ENCODE measurements around the gene DNAJC19.
"Not testable (repeated sequence)": the region's sequence is repeated elsewhere in the genome, so short reads cannot be mapped to it uniquely, and the experiment has no call there.

Gene DNAJC19

GRCh38 chr3:181007262-181007661, 17.7 kb upstream of the DNAJC19 start:
- Histone ChIP-seq H3K27me3 (ENCODE audit: insufficient read depth, low read length) (no peaks in the 10 kb centered on the region), H3K4me3 (ENCODE audit: low read depth, low read length, poor library complexity, severe bottlenecking) (no peak overlapping the region), H3K4me1 (ENCODE audit: insufficient read depth, low read length, severe bottlenecking) (no peaks in the 10 kb centered on the region), H3K36me3 (ENCODE audit: insufficient read depth, low read length) (no peaks in the 10 kb centered on the region), H4K20me1 (ENCODE audit: insufficient read depth, low read length) (no peaks in the 10 kb centered on the region), H2AFZ (ENCODE audit: low read length) (no peak overlapping the region), H3K79me2 (ENCODE audit: insufficient read depth, low read length) (no peaks in the 10 kb centered on the region), H3K4me2 (ENCODE audit: low read length) (no peak overlapping the region), H3K9me3 (ENCODE audit: low read length) (no peaks in the 10 kb centered on the region), H3K9ac (ENCODE audit: low read length) (no peak overlapping the region), H3F3A (ENCODE audit: insufficient read depth, low read length) (no peaks in the 10 kb centered on the region), H3K27ac (ENCODE audit: low read depth, low read length, poor library complexity, severe bottlenecking) (no peak overlapping the region), H3K9me2 (ENCODE audit: low read depth, low read length) (no peaks in the 10 kb centered on the region)
- TF ChIP-seq EZH2 (IDR thresholded peaks at IDR 0.05; ENCODE audit: borderline replicate concordance, low read length): no peak
- TF ChIP-seq CTCF (IDR thresholded peaks at IDR 0.05; ENCODE audit: low read length): no peak

DNA sequence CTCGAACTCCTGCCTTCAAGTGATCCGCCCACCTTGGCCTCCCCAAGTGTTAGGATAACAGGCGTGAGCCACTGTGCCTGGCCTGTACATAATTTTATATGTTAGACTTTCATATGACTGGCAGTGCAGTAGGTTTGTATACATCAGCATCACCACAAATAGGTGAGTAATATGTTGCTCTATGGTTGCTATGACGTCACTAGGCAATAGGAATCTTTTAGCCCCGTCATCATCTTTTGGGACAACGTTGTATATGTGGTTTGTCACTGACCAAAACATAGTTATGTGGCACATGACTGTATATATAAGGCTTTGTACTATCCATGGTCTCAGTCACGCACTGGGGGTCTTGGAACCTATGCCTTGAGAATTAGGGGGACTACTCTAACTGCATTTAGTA, 17.0 kb upstream of the DNAJC19 start:
- TF ChIP-seq EZH2 (IDR thresholded peaks at IDR 0.05; ENCODE audit: borderline replicate concordance, low read length): no peak
- TF ChIP-seq CTCF (IDR thresholded peaks at IDR 0.05; ENCODE audit: low read length): no peak
- no peaks in the 10 kb centered on the region for H3K27me3 ChIP-seq (ENCODE audit: insufficient read depth, low read length)
- H4K20me1 ChIP-seq (ENCODE audit: insufficient read depth, low read length): no peaks in the 10 kb centered on the region
- no peaks in the 10 kb centered on the region for H3K4me1 ChIP-seq (ENCODE audit: insufficient read depth, low read length, severe bottlenecking)
- H3K27ac ChIP-seq (ENCODE audit: low read depth, low read length, poor library complexity, severe bottlenecking): no peak overlapping the region
- no peak overlapping the region for H3K9ac ChIP-seq (ENCODE audit: low read length)
- no peak overlapping the region for H3K4me3 ChIP-seq (ENCODE audit: low read depth, low read length, poor library complexity, severe bottlenecking)
- H3K4me2 ChIP-seq (ENCODE audit: low read length): no peak overlapping the region
- no peaks in the 10 kb centered on the region for H3K9me3 ChIP-seq (ENCODE audit: low read length)
- no peaks in the 10 kb centered on the region for H3K79me2 ChIP-seq (ENCODE audit: insufficient read depth, low read length)
- H2AFZ ChIP-seq (ENCODE audit: low read length): no peak overlapping the region
- no peaks in the 10 kb centered on the region for H3K9me2 ChIP-seq (ENCODE audit: low read depth, low read length)
- H3F3A ChIP-seq (ENCODE audit: insufficient read depth, low read length): no peaks in the 10 kb centered on the region
- no peaks in the 10 kb centered on the region for H3K36me3 ChIP-seq (ENCODE audit: insufficient read depth, low read length)

- H3K4me2 ChIP-seq (ENCODE audit: low read length); H3K27ac ChIP-seq (ENCODE audit: low read depth, low read length, poor library complexity, severe bottlenecking); H3K4me1 ChIP-seq (ENCODE audit: insufficient read depth, low read length, severe bottlenecking); H4K20me1 ChIP-seq (ENCODE audit: insufficient read depth, low read length); H2AFZ ChIP-seq (ENCODE audit: low read length); H3K36me3 ChIP-seq (ENCODE audit: insufficient read depth, low read length); H3F3A ChIP-seq (ENCODE audit: insufficient read depth, low read length); H3K9me3 ChIP-seq (ENCODE audit: low read length); H3K79me2 ChIP-seq (ENCODE audit: insufficient read depth, low read length); H3K4me3 ChIP-seq (ENCODE audit: low read depth, low read length, poor library complexity, severe bottlenecking); H3K9me2 ChIP-seq (ENCODE audit: low read depth, low read length); H3K27me3 ChIP-seq (ENCODE audit: insufficient read depth, low read length); H3K9ac ChIP-seq (ENCODE audit: low read length): not testable (repeated sequence)
Measured at GRCh38 chr3:181003469-181003868, 13.9 kb upstream of the DNAJC19 start.

- not testable (repeated sequence) for H3K36me3 ChIP-seq (ENCODE audit: insufficient read depth, low read length); H3F3A ChIP-seq (ENCODE audit: insufficient read depth, low read length); H3K4me2 ChIP-seq (ENCODE audit: low read length); H3K4me1 ChIP-seq (ENCODE audit: insufficient read depth, low read length, severe bottlenecking); H3K79me2 ChIP-seq (ENCODE audit: insufficient read depth, low read length); H3K9me2 ChIP-seq (ENCODE audit: low read depth, low read length); H3K27me3 ChIP-seq (ENCODE audit: insufficient read depth, low read length); H3K27ac ChIP-seq (ENCODE audit: low read depth, low read length, poor library complexity, severe bottlenecking); H2AFZ ChIP-seq (ENCODE audit: low read length); H4K20me1 ChIP-seq (ENCODE audit: insufficient read depth, low read length); H3K4me3 ChIP-seq (ENCODE audit: low read depth, low read length, poor library complexity, severe bottlenecking); H3K9me3 ChIP-seq (ENCODE audit: low read length); H3K9ac ChIP-seq (ENCODE audit: low read length)
Measured at GRCh38 chr3:181002331-181002730, 12.8 kb upstream of the DNAJC19 start.

Measured in OCI-LY1 (cell line).